Inferior parietal cortex (tissue), 1 donor: ENCODE data around the gene ULK4.
"Not testable (repeated sequence)": the region's sequence is repeated elsewhere in the genome, so short reads cannot be mapped to it uniquely, and the experiment has no call there.

ENCODE experiments used
- DNase-seq: peaks from one replicate; pipeline ENCODE4 v3.0.0-alpha.2; 2016; ENCODE audit errors: extremely low spot score

The ULK4 gene

GRCh38 chr3:41961751-41962679, at the start of gene ULK4:
TSS of gene ULK4 (minus strand) at chr3:41962103. CDS start at chr3:41954759, 7,344 bp downstream.
- DNase-seq, result peak; percentile 99

- DNase-seq, result no peak
Observed at GRCh38 chr3:42010530-42010929, 48.6 kb upstream of the ULK4 start.

- no peak for DNase-seq
Observed at GRCh38 chr3:42009456-42009855, 47.6 kb upstream of the ULK4 start.

GRCh38 chr3:42007785-42008184, 45.9 kb upstream of the ULK4 start:
- no peak for DNase-seq

- no peak for DNase-seq
Observed at GRCh38 chr3:42005401-42005800, 43.5 kb upstream of the ULK4 start.

- no peak for DNase-seq
Observed at GRCh38 chr3:42002790-42003189, 40.9 kb upstream of the ULK4 start.

- no peak for DNase-seq
Observed at GRCh38 chr3:42001777-42002176, 39.9 kb upstream of the ULK4 start.

GRCh38 chr3:41999909-42000308, 38.0 kb upstream of the ULK4 start:
- no peak for DNase-seq

- no peak for DNase-seq
Observed at GRCh38 chr3:41997702-41998550, 36.0 kb upstream of the ULK4 start.

- DNase-seq, result no peak
Observed at GRCh38 chr3:41991437-41991836, 29.5 kb upstream of the ULK4 start.

GRCh38 chr3:41989518-41989917, 27.6 kb upstream of the ULK4 start:
- DNase-seq, result no peak

- no peak for DNase-seq
Observed at GRCh38 chr3:41987627-41988026, 25.7 kb upstream of the ULK4 start.

- no peak for DNase-seq
Observed at GRCh38 chr3:41986561-41986960, 24.7 kb upstream of the ULK4 start.

GRCh38 chr3:41985018-41985417, 23.1 kb upstream of the ULK4 start:
- no peak for DNase-seq

- not testable (repeated sequence) for DNase-seq
Observed at GRCh38 chr3:41983091-41983490, 21.2 kb upstream of the ULK4 start.

- not testable (repeated sequence) for DNase-seq
Observed at GRCh38 chr3:41977401-41977800, 15.5 kb upstream of the ULK4 start.

GRCh38 chr3:41975416-41976103, 13.7 kb upstream of the ULK4 start:
- no peak for DNase-seq

- no peak for DNase-seq
Observed at GRCh38 chr3:41974223-41974622, 12.3 kb upstream of the ULK4 start.

- no peak for DNase-seq
Observed at GRCh38 chr3:41972802-41973201, 10.9 kb upstream of the ULK4 start.

- no peak for DNase-seq
Observed at GRCh38 chr3:41966206-41966605, 4.3 kb upstream of the ULK4 start.

- no peak for DNase-seq
Observed at GRCh38 chr3:41963823-41964222, 1.9 kb upstream of the ULK4 start.
